Fibroblast of skin of left biceps (primary cell): ENCODE measurements around the gene THTPA.
"Not testable (repeated sequence)": the region's sequence is repeated elsewhere in the genome, so short reads cannot be mapped to it uniquely, and the experiment has no call there.

Source experiments
- DNase-seq, 2 experiments: peaks; one replicate each; pipeline ENCODE4 v3.0.0-alpha.2; 2013; ENCODE audit warnings: low read depth in 2 of 2

THTPA gene

GRCh38 chr14:23583761-23584526 lies 27.9 kb downstream of the THTPA start:
- DNase-seq, result not testable (repeated sequence)

DNA sequence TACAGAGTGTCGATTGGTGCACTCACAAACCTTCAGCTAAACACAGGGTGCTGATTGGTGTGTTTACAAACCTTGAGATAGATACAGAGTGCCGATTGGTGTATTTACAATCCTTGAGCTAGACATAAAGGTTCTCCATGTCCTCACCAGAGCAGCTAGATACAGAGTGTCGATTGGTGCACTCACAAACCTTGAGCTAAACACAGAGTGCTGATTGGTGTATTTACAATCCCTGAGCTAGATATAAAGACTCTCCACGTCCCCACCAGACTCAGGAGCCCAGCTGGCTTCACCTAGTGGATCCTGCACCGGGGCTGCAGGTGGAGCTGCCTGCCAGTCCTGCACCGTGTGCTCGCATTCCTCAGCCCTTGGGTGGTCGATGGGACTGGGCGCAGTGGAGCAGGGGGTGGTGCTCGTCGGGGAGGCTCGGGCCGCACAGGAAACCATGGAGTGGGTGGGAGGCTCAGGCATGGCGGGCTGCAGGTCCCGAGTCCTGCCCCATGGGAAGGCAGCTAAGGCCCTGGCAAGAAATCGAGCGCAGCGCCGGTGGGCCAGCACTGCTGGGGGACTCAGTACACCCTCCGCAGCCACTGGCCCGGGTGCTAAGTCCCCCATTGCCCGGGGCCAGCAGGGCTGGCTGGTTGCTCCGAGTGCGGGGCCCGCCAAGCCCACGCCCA lies 28.6 kb downstream of the THTPA start:
- not testable (repeated sequence) for DNase-seq

GRCh38 chr14:23588884-23589598 lies 33.0 kb downstream of the THTPA start:
- peak; percentile 54 to 62 for DNase-seq

DNA sequence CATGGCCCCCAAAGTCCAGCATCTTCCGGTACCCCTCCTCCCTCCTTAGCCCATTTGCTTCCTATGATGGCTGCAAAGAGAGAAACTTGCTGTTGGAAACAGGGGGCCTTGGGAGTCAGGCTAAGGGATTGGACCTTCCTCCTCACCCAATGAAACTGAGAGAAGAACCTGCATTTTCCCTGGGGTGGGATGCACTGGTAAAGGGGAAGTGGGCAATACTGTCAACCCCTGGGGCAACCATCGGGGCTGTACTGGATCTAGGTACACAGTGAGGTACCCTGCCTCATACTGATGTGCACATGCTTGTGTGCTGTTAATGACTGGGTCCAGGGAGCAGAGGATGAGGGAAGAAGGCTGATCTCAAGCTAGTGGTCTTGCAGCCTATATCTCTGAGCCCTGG lies 33.5 kb downstream of the THTPA start:
- DNase-seq, result no peak

DNA sequence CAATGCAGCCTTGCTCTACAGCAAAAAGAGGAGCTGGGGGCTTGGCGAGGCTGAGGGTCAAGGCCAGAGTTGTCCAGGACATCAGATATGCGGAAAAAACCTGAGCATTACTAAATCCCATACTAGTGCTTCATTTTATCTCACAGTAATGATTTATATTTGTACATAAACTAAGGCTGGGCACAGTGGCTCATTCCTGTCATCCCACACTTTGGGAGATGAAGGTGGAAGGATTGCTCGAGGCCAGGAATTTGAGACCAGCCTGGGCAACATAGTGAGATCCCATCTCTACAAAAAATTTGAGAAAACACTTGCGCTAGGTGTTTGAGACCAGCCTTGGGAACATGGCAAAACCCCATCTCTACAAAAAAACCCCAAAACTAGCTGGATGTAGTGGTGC lies 34.1 kb downstream of the THTPA start:
- DNase-seq, result no peak

GRCh38 chr14:23594191-23594590 lies 38.1 kb downstream of the THTPA start:
- DNase-seq, result not testable (repeated sequence)

DNA sequence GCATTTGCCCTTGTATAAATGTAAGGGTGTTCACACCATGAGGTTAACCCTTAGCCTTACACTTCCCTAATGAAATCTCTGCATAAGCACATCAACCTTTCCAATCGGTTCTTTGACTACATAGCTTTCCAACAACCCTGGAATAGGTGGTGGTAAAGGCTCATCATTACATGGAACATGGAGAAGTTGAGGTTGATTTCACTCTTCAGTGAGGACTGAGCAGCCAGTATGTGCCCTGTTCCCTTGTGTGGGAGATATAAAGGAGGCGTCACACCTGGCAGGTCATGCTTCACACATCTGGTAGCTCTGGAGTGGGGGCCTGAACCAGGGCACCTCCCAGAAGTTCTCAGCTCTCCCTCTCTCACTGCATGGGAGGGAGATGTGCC lies 44.2 kb downstream of the THTPA start:
- DNase-seq, result no peak

- no peak for DNase-seq
These were observed 44.7 kb downstream of the THTPA start for GRCh38 chr14:23600806-23601205.

DNA sequence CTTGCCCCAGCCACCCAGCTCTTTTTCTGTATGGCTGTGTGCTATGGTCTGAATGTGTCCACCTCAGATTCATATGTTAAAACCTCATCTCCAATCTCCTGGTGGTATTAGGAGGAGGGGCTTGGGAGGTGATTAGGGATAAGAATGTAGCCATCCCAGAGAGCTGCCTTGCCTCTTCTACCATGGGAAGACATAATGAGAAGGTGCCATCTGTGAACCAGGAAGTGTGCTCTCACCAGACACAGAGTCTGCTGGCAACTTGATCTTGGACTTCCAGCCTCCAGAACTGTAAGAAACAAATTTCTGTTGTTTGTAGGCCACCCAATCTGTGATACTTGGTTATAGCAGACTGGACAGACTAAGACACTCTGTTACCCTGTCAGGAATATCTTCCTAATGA lies 45.4 kb downstream of the THTPA start:
- no peak for DNase-seq

- DNase-seq, result no peak
These were observed 45.7 kb downstream of the THTPA start for GRCh38 chr14:23601845-23602180.

GRCh38 chr14:23602181-23603095 lies 46.4 kb downstream of the THTPA start:
- DNase-seq, result no peak

DNA sequence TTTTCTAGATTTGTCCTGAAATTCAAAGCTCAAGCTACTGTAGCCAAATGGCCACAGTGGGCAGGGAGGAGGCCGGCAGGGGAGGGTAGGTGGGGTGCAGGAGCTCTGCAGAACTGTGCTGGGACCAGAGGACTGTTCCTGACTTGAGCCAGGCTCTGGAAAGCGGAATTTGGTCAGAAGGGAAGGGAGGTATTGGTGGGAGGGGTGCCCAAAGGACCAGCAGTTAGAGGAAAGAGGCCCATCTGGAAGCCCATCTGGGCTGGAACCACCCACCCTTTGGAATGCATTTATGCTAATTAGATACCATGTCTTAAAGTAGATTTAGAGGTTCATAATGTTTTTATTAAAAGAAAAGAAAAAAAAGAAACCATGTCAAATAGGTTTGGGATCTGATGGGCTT lies 47.0 kb downstream of the THTPA start:
- DNase-seq, result no peak

DNA sequence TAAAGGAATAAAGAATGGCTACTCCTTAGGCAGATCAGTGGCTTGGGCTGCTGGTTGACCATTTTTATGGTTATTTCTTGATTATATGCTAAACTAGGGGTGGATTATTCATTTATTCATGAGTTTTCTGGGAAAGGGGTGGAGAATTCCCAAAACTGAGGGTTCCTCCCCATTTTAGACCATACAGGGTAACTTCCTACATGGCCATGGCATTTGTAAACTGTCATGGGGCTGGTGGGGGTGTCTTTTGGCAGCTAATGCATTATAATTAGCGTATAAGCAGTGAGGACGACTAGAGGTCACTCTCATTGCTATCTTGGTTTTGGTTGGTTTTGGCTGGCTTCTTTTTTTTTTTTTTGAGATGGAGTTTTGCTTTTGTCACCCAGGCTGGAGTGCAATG lies 48.1 kb downstream of the THTPA start:
- no peak for DNase-seq

- DNase-seq, result no peak
These were observed 48.7 kb downstream of the THTPA start for GRCh38 chr14:23604675-23605170.

- DNase-seq, result no peak
These were observed 50.0 kb downstream of the THTPA start for GRCh38 chr14:23605931-23606585.

- DNase-seq, result no peak
These were observed 52.4 kb downstream of the THTPA start for GRCh38 chr14:23608454-23608853.

GRCh38 chr14:23609001-23609400 lies 52.9 kb downstream of the THTPA start:
- no peak for DNase-seq

GRCh38 chr14:23609411-23610089 lies 53.5 kb downstream of the THTPA start:
- DNase-seq, result not testable (repeated sequence)
